Activated B cell treated with CpG ODN at 0.5 μM for 24 hours (primary cell): ENCODE results near the gene NME9. TPM values are rescaled to one million over a fixed set of nuclear protein-coding genes. Genes with fewer than 3 reads are reported as not detected.

Experiments used
- ATAC-seq: fragments of 200-7000 bp; cut with Tn5 transposase; one replicate; pipeline ENCODE4 v1.10.0; 2021; ENCODE audit warnings: low read depth, mild to moderate bottlenecking, moderate library complexity
- CTCF ChIA-PET: fragments of 350-600 bp; sonication (Branson Sonifier 250); formaldehyde crosslinking; loops from one replicate; lab custom pipeline; 2021; ENCODE audit warnings: antibody characterized with exemption; lab: Charles Lee
- POLR2A ChIA-PET: fragments of 350-600 bp; sonication (Branson Sonifier 250); formaldehyde crosslinking; loops from one replicate; lab custom pipeline; 2021; ENCODE audit warnings: antibody characterized with exemption; lab: Charles Lee
- DNase-seq: peaks from one replicate; pipeline ENCODE4 v3.0.0; 2022
- H3K27ac Mint-ChIP-seq: one replicate; pipeline ENCODE4 v1.8.0; 2020; ENCODE audit warnings: mixed read lengths
- H3K27me3 Mint-ChIP-seq: one replicate; pipeline ENCODE4 v1.8.0; 2021; ENCODE audit warnings: mixed read lengths
- H3K36me3 Mint-ChIP-seq: one replicate; pipeline ENCODE4 v1.8.0; 2021; ENCODE audit warnings: low read depth, mixed read lengths
- H3K4me1 Mint-ChIP-seq: one replicate; pipeline ENCODE4 v1.8.0; 2021; ENCODE audit warnings: mixed read lengths
- H3K4me3 Mint-ChIP-seq: one replicate; pipeline ENCODE4 v1.8.0; 2020; ENCODE audit warnings: mild to moderate bottlenecking, mixed read lengths
- H3K9me3 Mint-ChIP-seq: one replicate; pipeline ENCODE4 v1.8.0; 2020; ENCODE audit warnings: mixed read lengths
- intact Hi-C: fragments of 100-400 bp; cut with micrococcal nuclease; formaldehyde crosslinking; loops from one replicate; pipeline ENCODE4 v1.15.1; 2024
- total RNA-seq: library from RNA; stranded (reverse); gene quantifications from 2 replicates; pipeline ENCODE4 v1.2.3, GENCODE V29; 2022
- TF ChIP-seq, protein P1 (sequence below): fragments of 200-600 bp; IDR thresholded peaks from one replicate; pipeline ENCODE4 v1.8.0; 2022; ENCODE audit warnings: antibody characterized with exemption, mild to moderate bottlenecking

The NME9 gene
- total RNA-seq, 1 donor from 2014 or later: not detected

- TF ChIP-seq, protein P1, sequence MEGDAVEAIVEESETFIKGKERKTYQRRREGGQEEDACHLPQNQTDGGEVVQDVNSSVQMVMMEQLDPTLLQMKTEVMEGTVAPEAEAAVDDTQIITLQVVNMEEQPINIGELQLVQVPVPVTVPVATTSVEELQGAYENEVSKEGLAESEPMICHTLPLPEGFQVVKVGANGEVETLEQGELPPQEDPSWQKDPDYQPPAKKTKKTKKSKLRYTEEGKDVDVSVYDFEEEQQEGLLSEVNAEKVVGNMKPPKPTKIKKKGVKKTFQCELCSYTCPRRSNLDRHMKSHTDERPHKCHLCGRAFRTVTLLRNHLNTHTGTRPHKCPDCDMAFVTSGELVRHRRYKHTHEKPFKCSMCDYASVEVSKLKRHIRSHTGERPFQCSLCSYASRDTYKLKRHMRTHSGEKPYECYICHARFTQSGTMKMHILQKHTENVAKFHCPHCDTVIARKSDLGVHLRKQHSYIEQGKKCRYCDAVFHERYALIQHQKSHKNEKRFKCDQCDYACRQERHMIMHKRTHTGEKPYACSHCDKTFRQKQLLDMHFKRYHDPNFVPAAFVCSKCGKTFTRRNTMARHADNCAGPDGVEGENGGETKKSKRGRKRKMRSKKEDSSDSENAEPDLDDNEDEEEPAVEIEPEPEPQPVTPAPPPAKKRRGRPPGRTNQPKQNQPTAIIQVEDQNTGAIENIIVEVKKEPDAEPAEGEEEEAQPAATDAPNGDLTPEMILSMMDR: no peak
- CTCF ChIA-PET: no interaction called here
- no peak overlapping the region for H3K27ac Mint-ChIP-seq
- no peak for DNase-seq
- H3K27me3 Mint-ChIP-seq: peaks cover 26% of the 10 kb centered on the region
- H3K4me1 Mint-ChIP-seq: no peaks in the 10 kb centered on the region
- ATAC-seq: no peak
- H3K4me3 Mint-ChIP-seq: no peak overlapping the region
- H3K36me3 Mint-ChIP-seq: peaks cover 15% of the 10 kb centered on the region
- intact Hi-C loops: no loop called here
- peaks cover 32% of the 10 kb centered on the region for H3K9me3 Mint-ChIP-seq
- POLR2A ChIA-PET: no interaction called here
Measured at GRCh38 chr3:138310494-138310893, 19.2 kb downstream of the NME9 start.

DNA sequence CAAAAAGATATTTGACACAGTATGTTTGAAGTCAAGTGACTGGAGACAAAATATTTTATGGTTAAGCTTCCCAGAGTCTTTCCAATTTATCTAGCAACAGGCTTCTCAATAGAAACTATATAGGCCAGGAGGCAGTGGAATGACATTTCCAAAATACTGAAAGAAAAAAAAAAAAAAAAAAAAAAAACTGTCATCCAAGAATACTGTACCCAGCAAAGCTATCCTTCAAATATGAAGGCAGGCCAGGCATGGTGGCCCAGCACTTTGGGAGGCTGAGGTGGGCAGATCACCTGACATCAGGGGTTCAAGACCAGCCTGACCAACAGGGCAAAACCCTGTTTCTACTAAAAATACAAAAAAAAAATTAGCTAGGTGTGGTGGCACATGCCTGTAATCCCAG, 20.9 kb downstream of the NME9 start:
- intact Hi-C loops: no loop called here
- Mint-ChIP-seq H3K36me3 (peaks cover 15% of the 10 kb centered on the region), H3K4me3 (no peak overlapping the region), H3K27ac (no peak overlapping the region), H3K4me1 (no peaks in the 10 kb centered on the region), H3K9me3 (peaks cover 32% of the 10 kb centered on the region), H3K27me3 (peaks cover 26% of the 10 kb centered on the region)
- DNase-seq: no peak
- TF ChIP-seq, protein P1: no peak
- CTCF ChIA-PET: no interaction called here
- POLR2A ChIA-PET: no interaction called here
- no peak for ATAC-seq

DNA sequence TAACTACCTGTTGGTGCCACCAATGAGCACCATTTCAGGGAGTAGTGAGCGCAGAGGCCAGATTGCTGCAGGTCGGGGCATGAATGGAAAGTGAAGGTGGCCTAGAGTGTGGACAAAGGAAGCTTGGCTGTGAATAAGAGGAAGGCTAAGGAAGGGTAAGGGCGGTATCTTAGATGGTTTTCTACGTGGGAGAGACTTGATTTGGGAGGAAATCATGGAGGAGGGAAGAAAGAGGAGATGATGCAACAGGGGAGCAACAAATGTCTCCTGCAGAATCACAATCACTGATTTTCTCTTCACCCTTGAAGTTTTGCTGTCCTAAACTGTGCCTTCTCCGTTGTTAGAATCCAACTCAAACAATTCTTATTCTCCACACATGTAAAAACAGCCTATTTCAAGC, 21.8 kb downstream of the NME9 start:
- Mint-ChIP-seq H3K4me1 (no peaks in the 10 kb centered on the region), H3K27ac (no peak overlapping the region), H3K4me3 (no peak overlapping the region), H3K36me3 (peaks cover 15% of the 10 kb centered on the region), H3K9me3 (peaks cover 32% of the 10 kb centered on the region), H3K27me3 (peaks cover 26% of the 10 kb centered on the region)
- intact Hi-C loops: no loop called here
- TF ChIP-seq, protein P1: no peak
- no peak for ATAC-seq
- ChIA-PET POLR2A (no interaction called here), CTCF (no interaction called here)
- DNase-seq: no peak

DNA sequence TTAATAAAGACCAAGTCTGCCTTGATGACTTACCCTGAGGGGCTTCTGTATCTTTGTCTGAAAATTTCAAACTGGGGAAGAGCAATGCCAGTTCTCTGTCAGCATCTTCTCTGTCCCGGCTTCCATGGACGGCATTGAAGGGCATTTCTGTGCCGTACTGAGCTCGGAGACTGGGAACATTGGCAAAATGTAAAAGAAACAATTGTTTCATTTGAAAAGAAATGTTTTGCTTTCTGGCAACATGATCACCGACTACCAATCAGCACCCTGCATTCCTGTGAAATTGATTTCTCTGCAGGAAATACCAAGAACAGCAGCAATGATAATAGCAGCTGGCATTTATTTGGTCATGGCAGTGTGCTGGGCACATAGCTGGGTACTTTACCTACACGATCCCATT, 26.2 kb downstream of the NME9 start:
- TF ChIP-seq, protein P1: no peak
- ChIA-PET POLR2A (no interaction called here), CTCF (no interaction called here)
- Mint-ChIP-seq H3K4me3 (no peak overlapping the region), H3K4me1 (no peaks in the 10 kb centered on the region), H3K27me3 (peaks cover 5% of the 10 kb centered on the region), H3K36me3 (peaks cover 14% of the 10 kb centered on the region), H3K9me3 (peaks cover 16% of the 10 kb centered on the region), H3K27ac (no peak overlapping the region)
- ATAC-seq (no peak), DNase-seq (no peak)
- intact Hi-C loops: no loop called here

- ATAC-seq: no peak
- Mint-ChIP-seq H3K36me3 (peaks cover 22% of the 10 kb centered on the region), H3K4me3 (no peak overlapping the region), H3K4me1 (no peaks in the 10 kb centered on the region), H3K27ac (no peak overlapping the region), H3K27me3 (no peaks in the 10 kb centered on the region), H3K9me3 (no peaks in the 10 kb centered on the region)
- TF ChIP-seq, protein P1: no peak
- ChIA-PET CTCF (no interaction called here), POLR2A (no interaction called here)
- DNase-seq: no peak
- intact Hi-C loops: no loop called here
Measured at GRCh38 chr3:138300647-138301046, 29.0 kb downstream of the NME9 start.
